H9 (cell line): ENCODE data around the gene TMEM9. TPM values are rescaled to one million over a fixed set of nuclear protein-coding genes. Genes with fewer than 3 reads are reported as not detected.

Experiments used
- DNase-seq: peaks from one replicate; pipeline ENCODE4 v3.0.0-alpha.2; 2017
- H2AFZ ChIP-seq: one replicate; pipeline ENCODE4 v1.6.1; 2013; ENCODE audit warnings: mild to moderate bottlenecking, low read length, control low read depth, moderate library complexity
- H2AK5ac ChIP-seq: 2 replicates; pipeline ENCODE4 v1.6.1; 2013; ENCODE audit warnings: low read length, control low read depth, mixed read lengths; ENCODE audit not compliant: insufficient read length
- H2BK120ac ChIP-seq: one replicate; pipeline ENCODE4 v1.6.1; 2013; ENCODE audit warnings: low read depth, mild to moderate bottlenecking, low read length, control low read depth, inconsistent platforms; ENCODE audit not compliant: poor library complexity, severe bottlenecking
- H2BK12ac ChIP-seq: 2 replicates; pipeline ENCODE4 v1.6.1; 2013; ENCODE audit warnings: low read length, control low read depth, mixed read lengths, low read depth; ENCODE audit not compliant: insufficient read length
- H2BK15ac ChIP-seq: 2 replicates; pipeline ENCODE4 v1.6.1; 2013; ENCODE audit warnings: low read depth, low read length, control low read depth
- H2BK20ac ChIP-seq: one replicate; pipeline ENCODE4 v1.6.1; 2013; ENCODE audit warnings: low read depth, mild to moderate bottlenecking, low read length, control low read depth, inconsistent platforms; ENCODE audit not compliant: poor library complexity, severe bottlenecking
- H2BK5ac ChIP-seq: 2 replicates; pipeline ENCODE4 v1.6.1; 2013; ENCODE audit warnings: low read length, control low read depth, mixed read lengths; ENCODE audit not compliant: insufficient read length
- H3K14ac ChIP-seq: 2 replicates; pipeline ENCODE4 v1.6.1; 2013; ENCODE audit warnings: low read length, control low read depth; ENCODE audit not compliant: insufficient read depth
- H3K18ac ChIP-seq: 2 replicates; pipeline ENCODE4 v1.6.1; 2013; ENCODE audit warnings: low read depth, mild to moderate bottlenecking, mixed read lengths, low read length, control low read depth; ENCODE audit not compliant: insufficient read length
- H3K23ac ChIP-seq: 2 replicates; pipeline ENCODE4 v1.6.1; 2013; ENCODE audit warnings: low read length, control low read depth, mixed read lengths, low read depth; ENCODE audit not compliant: insufficient read length
- H3K23me2 ChIP-seq: 2 replicates; pipeline ENCODE4 v1.6.1; 2013; ENCODE audit warnings: low read depth, mild to moderate bottlenecking, mixed read lengths, low read length, control low read depth; ENCODE audit not compliant: insufficient read length, poor library complexity, severe bottlenecking
- H3K27ac ChIP-seq: 2 replicates; pipeline ENCODE4 v1.5.1; 2013; ENCODE audit warnings: low read length, control low read depth, mixed read lengths, low read depth; ENCODE audit not compliant: insufficient read length
- H3K27me3 ChIP-seq: 2 replicates; pipeline ENCODE4 v1.6.1; 2013; ENCODE audit warnings: low read length, control low read depth, inconsistent platforms; ENCODE audit not compliant: insufficient read depth
- H3K4ac ChIP-seq: 2 replicates; pipeline ENCODE4 v1.6.1; 2013; ENCODE audit warnings: low read depth, mild to moderate bottlenecking, control low read depth, inconsistent platforms, low read length, moderate library complexity
- H3K4me1 ChIP-seq: 2 replicates; pipeline ENCODE4 v1.6.1; 2013; ENCODE audit warnings: low read length, control low read depth, inconsistent platforms; ENCODE audit not compliant: insufficient read depth
- H3K4me2 ChIP-seq: 2 replicates; pipeline ENCODE4 v1.6.1; 2013; ENCODE audit warnings: low read length, control low read depth, mixed read lengths; ENCODE audit not compliant: insufficient read length, insufficient read depth
- H3K56ac ChIP-seq: 2 replicates; pipeline ENCODE4 v1.6.1; 2013; ENCODE audit warnings: low read depth, mild to moderate bottlenecking, mixed read lengths, low read length, control low read depth; ENCODE audit not compliant: insufficient read length
- H3K79me1 ChIP-seq: 2 replicates; pipeline ENCODE4 v1.6.1; 2013; ENCODE audit warnings: low read depth, mild to moderate bottlenecking, moderate library complexity, low read length, control low read depth, inconsistent platforms; ENCODE audit not compliant: insufficient read depth, poor library complexity, severe bottlenecking
- H3K79me2 ChIP-seq: 2 replicates; pipeline ENCODE4 v1.6.1; 2013; ENCODE audit warnings: low read length, control low read depth, inconsistent platforms; ENCODE audit not compliant: insufficient read depth
- H3K9ac ChIP-seq: 2 replicates; pipeline ENCODE4 v1.6.1; 2013; ENCODE audit warnings: low read length, control low read depth, mixed read lengths; ENCODE audit not compliant: insufficient read length; ENCODE audit errors: extremely low read depth
- H3K9me3 ChIP-seq: one replicate; pipeline ENCODE4 v1.6.1; 2013; ENCODE audit warnings: low read depth, low read length, inconsistent platforms; ENCODE audit not compliant: control insufficient read depth
- H3T11ph ChIP-seq: one replicate; pipeline ENCODE4 v1.6.1; 2013; ENCODE audit warnings: mild to moderate bottlenecking, low read length, control low read depth, inconsistent platforms
- H4K20me1 ChIP-seq: one replicate; pipeline ENCODE4 v1.6.1; 2013; ENCODE audit not compliant: control insufficient read depth, insufficient read length, insufficient read depth
- H4K5ac ChIP-seq: 2 replicates; pipeline ENCODE4 v1.6.1; 2013; ENCODE audit warnings: low read depth, mild to moderate bottlenecking, mixed read lengths, low read length, control low read depth; ENCODE audit not compliant: insufficient read length
- H4K8ac ChIP-seq: replicated peaks from 2 replicates; pipeline ENCODE4 v1.6.1; 2013; ENCODE audit warnings: low read length, control low read depth, mixed read lengths, low read depth; ENCODE audit not compliant: insufficient read length
- H4K91ac ChIP-seq: 2 replicates; pipeline ENCODE4 v1.6.1; 2013; ENCODE audit warnings: low read depth, mild to moderate bottlenecking, moderate library complexity, mixed read lengths, low read length, control low read depth; ENCODE audit not compliant: insufficient read length
- H3K27ac Mint-ChIP-seq, 3 experiments: 2 replicates in 2 of 3; 3 replicates in 1 of 3; pipeline ENCODE4 v1.8.0; 2020 to 2021; ENCODE audit warnings: mixed read lengths in 3 of 3, mild to moderate bottlenecking in 1 of 3, moderate library complexity in 1 of 3
- H3K27me3 Mint-ChIP-seq: 2 replicates; pipeline ENCODE4 v1.8.0; 2021; ENCODE audit warnings: low read depth, mild to moderate bottlenecking, moderate library complexity, mixed read lengths
- H3K36me3 Mint-ChIP-seq, 3 experiments: 2 replicates in 2 of 3; 3 replicates in 1 of 3; pipeline ENCODE4 v1.8.0; 2020 to 2021; ENCODE audit warnings: low read depth in 3 of 3, mixed read lengths in 3 of 3; ENCODE audit not compliant: insufficient read depth in 1 of 3
- H3K4me1 Mint-ChIP-seq, 2 experiments: 2 replicates each; pipeline ENCODE4 v1.8.0; 2020; ENCODE audit warnings: mixed read lengths in 2 of 2
- H3K4me3 Mint-ChIP-seq, 2 experiments: 2 replicates in 1 of 2; 3 replicates in 1 of 2; pipeline ENCODE4 v1.8.0; 2020 to 2021; ENCODE audit warnings: mild to moderate bottlenecking in 2 of 2, mixed read lengths in 2 of 2, moderate library complexity in 1 of 2
- H3K9me3 Mint-ChIP-seq, 2 experiments: 2 replicates in 1 of 2; 3 replicates in 1 of 2; pipeline ENCODE4 v1.8.0; 2020; ENCODE audit warnings: mild to moderate bottlenecking in 2 of 2, mixed read lengths in 2 of 2, moderate library complexity in 1 of 2
- CTCF ChIP-seq: fragments of 200-600 bp; sonication (generic); conservative IDR thresholded peaks from 3 replicates; pipeline ENCODE4 v1.8.0; 2021; ENCODE audit warnings: antibody characterized with exemption, mild to moderate bottlenecking
- WGBS: extraction: QIAGEN DNeasy Blood & Tissue Kit; methylation state at CpG from one replicate; pipeline ENCODE4 v1.1.7; 2013; ENCODE audit warnings: missing lambda C conversion rate, low lambda C conversion rate, mixed read lengths; ENCODE audit not compliant: insufficient read length; ENCODE audit errors: extremely low coverage; 5-methylcytosine and 5-hydroxymethylcytosine counted together
- total RNA-seq: library from RNA; stranded (reverse); gene quantifications from 2 replicates; pipeline ENCODE4 v1.2.1, GENCODE V29; 2021

TMEM9 gene
- total RNA-seq, 1 experiment from 2014 or later: 93.4 TPM

GRCh38 chr1:201122321-201122957, 31.8 kb downstream of the TMEM9 start:
- Histone ChIP-seq H3K14ac (no peak overlapping the region), H4K91ac (no peak overlapping the region), H2BK120ac (no peak overlapping the region), H3K23me2 (no peaks in the 10 kb centered on the region), H3K9me3 (no peaks in the 10 kb centered on the region), H4K8ac (no peak overlapping the region), H4K5ac (no peak overlapping the region), H3K23ac (no peak overlapping the region), H3K56ac (no peak overlapping the region), H2BK5ac (no peak overlapping the region), H4K20me1 (peaks cover 2% of the 10 kb centered on the region), H3K4me2 (no peak overlapping the region), H3K4me1 (no peaks in the 10 kb centered on the region), H2BK15ac (no peak overlapping the region), H3K27me3 (no peaks in the 10 kb centered on the region), H3T11ph (no peak overlapping the region), H3K18ac (no peak overlapping the region), H2BK12ac (no peak overlapping the region), H3K79me1 (no peaks in the 10 kb centered on the region), H3K4ac (no peak overlapping the region), H3K9ac (no peak overlapping the region), H3K27ac (no peak overlapping the region), H2BK20ac (no peak overlapping the region), H2AFZ (no peak overlapping the region), H3K79me2 (no peaks in the 10 kb centered on the region), H2AK5ac (no peak overlapping the region)
- Mint-ChIP-seq H3K27ac (no peak overlapping the region), H3K9me3 (no peaks in the 10 kb centered on the region), H3K4me3 (no peak overlapping the region), H3K36me3 (no peaks in the 10 kb centered on the region), H3K4me1 (peaks cover 15 to 21% of the 10 kb centered on the region in 2 experiments), H3K27me3 (peaks cover 42% of the 10 kb centered on the region)
- no CpG with 5 or more reads among the region's 10 CpGs for WGBS
- DNase-seq: no peak
- TF ChIP-seq CTCF: no peak
